ENCODE data around the gene GGT7.
"Not testable (repeated sequence)": the region's sequence is repeated elsewhere in the genome, so short reads cannot be mapped to it uniquely, and the experiment has no call there.

GGT7 gene, protein sequence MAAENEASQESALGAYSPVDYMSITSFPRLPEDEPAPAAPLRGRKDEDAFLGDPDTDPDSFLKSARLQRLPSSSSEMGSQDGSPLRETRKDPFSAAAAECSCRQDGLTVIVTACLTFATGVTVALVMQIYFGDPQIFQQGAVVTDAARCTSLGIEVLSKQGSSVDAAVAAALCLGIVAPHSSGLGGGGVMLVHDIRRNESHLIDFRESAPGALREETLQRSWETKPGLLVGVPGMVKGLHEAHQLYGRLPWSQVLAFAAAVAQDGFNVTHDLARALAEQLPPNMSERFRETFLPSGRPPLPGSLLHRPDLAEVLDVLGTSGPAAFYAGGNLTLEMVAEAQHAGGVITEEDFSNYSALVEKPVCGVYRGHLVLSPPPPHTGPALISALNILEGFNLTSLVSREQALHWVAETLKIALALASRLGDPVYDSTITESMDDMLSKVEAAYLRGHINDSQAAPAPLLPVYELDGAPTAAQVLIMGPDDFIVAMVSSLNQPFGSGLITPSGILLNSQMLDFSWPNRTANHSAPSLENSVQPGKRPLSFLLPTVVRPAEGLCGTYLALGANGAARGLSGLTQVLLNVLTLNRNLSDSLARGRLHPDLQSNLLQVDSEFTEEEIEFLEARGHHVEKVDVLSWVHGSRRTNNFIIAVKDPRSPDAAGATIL

GRCh38 chr20:34872622-34873224 lies at the start of gene GGT7:
TSS of gene GGT7 (minus strand) at chr20:34872856. CDS start at chr20:34872815, 41 bp downstream.
- peak within 1 kb of the TSS; percentile 73 for H3K4me3 ChIP-seq (ENCODE audit: low read depth, low read length)

GRCh38 chr20:34921436-34921835 lies 48.8 kb upstream of the GGT7 start:
- no peak overlapping the region for H3K4me3 ChIP-seq (ENCODE audit: low read depth, low read length)

GRCh38 chr20:34920055-34920454 lies 47.4 kb upstream of the GGT7 start:
- no peak overlapping the region for H3K4me3 ChIP-seq (ENCODE audit: low read depth, low read length)

DNA sequence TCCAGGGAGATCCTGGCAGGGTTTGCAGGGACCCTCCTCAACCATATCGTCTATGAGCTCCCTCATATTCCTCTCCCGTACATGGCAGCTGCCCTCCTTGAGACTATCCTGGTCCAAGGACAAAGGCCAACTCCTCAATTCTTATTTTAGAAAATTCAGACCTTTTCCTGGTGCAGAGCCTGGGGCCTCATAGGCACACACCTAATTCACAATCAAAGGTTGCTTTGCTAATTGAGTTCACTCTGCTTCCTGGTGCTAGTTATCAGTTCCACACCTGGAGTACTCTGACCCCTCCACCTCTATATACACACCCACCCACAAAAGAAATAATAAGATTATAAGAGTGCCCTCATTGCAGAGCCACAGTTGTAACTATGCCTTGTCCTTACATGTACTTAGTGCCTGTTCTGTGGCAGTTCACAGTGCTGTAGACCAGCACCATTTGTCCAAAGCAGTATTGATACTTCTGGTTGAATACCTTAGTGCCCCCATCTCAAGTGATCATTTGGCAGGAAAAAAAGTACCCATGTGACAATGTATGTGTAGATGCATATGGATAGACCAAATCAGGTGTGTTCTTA lies 44.2 kb upstream of the GGT7 start:
- H3K4me3 ChIP-seq (ENCODE audit: low read depth, low read length): no peak overlapping the region

- no peak overlapping the region for H3K4me3 ChIP-seq (ENCODE audit: low read depth, low read length)
Observed at GRCh38 chr20:34915749-34916455, 43.2 kb upstream of the GGT7 start.

GRCh38 chr20:34915131-34915530 lies 42.5 kb upstream of the GGT7 start:
- H3K4me3 ChIP-seq (ENCODE audit: low read depth, low read length): no peak overlapping the region

DNA sequence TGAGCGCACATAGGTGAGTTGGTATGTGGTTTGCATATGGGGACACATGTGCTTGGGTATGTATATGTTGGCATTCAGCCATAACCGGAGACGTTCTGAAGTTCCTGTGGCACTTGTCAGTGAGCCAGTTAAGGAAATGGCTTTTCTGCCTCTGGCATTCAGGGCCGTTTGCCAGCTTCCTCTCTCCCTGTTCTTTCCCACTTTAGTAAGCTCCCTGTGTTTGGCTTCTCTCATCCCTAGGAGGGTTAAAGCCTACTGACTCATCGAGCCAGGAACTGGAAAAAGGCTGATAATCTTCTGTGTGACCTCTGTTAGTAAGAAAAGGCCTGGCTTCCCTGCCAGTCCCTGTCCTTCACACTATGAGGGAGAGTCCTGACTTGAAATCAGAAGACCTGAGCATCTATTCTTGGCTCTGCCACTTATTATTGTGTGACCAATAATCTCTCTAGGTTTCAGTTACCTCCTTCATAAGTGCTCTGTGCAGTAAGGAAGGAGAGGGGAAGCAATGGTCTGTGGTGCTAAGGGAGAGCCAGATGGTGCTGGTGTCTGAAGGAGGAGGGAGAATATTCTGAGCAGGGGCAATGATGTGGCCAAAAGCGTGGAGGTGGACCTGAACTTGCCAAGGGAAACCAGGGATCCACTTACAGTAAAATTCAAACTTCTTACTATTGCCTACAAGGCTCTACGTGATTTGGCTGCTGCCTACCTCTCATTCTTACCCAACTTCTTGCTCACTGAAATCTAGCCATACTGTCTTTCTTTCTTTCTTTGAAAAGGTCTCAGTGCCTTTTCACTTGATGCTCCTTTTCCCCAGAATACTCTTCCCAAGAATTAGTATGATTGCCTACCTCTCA lies 35.2 kb upstream of the GGT7 start:
- no peak overlapping the region for H3K4me3 ChIP-seq (ENCODE audit: low read depth, low read length)

DNA sequence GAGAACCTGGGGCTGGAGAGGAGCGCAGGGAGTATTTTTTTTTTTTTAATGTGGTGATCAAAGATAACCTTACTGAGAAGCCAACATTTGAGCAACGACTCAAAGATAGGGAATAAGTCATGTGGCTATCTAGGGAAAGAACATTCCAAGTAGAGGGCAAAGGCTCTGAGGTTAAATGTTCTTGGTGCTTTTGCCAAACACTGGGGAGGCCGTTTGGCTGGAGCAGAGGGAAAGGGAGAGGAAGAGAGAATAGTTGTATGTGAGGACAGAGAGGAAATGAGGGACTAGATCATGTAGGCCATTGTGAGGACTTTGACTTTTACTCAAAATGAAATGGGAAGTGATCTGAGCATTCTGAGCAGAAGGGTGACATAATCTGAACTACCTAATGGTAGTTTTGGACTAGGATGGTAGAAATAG lies 31.6 kb upstream of the GGT7 start:
- no peak overlapping the region for H3K4me3 ChIP-seq (ENCODE audit: low read depth, low read length)

- not testable (repeated sequence) for H3K4me3 ChIP-seq (ENCODE audit: low read depth, low read length)
Observed at GRCh38 chr20:34898731-34899130, 26.1 kb upstream of the GGT7 start.

DNA sequence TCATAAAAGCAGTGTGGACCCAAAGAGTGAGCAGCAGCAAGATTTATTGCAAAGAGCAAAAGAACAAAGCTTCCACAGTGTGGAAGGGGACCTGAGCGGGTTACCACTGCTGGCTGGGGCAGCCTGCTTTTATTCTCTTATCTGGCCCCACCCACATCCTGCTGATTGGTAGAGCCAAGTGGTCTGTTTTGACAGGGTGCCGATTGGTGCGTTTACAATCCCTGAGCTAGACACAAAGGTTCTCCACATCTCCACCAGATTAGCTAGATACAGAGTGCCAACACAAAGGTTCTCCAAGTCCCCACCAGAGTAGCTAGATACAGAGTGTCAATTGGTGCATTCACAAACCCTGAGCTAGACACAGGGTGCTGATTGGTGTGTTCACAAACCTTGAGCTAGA lies 25.5 kb upstream of the GGT7 start:
- H3K4me3 ChIP-seq (ENCODE audit: low read depth, low read length): not testable (repeated sequence)

DNA sequence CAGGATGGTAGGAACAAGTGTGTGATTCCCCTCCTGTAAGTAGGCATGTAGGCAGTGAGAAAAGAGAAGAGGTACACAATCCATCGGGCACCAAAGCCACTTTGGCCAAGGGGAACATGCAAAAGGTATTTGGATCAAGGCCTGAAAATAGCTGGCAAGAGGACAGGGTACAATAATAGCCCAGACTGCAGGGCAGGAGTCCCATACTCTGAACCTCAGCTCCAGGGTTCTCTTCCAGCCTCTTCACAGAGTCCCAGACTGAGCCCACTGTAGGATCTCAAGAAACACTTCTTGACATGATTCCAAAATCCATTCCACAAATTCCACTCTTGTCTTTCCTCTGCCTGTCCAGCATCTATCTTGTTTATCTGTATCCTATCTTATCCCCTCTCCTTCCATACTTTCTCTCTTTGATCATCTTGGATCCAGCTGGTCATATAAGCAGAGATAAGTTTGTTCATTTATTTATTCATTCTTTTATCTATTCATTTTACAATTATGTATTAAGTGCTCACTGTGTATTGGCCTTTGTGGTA lies 23.5 kb upstream of the GGT7 start:
- H3K4me3 ChIP-seq (ENCODE audit: low read depth, low read length): no peak overlapping the region

DNA sequence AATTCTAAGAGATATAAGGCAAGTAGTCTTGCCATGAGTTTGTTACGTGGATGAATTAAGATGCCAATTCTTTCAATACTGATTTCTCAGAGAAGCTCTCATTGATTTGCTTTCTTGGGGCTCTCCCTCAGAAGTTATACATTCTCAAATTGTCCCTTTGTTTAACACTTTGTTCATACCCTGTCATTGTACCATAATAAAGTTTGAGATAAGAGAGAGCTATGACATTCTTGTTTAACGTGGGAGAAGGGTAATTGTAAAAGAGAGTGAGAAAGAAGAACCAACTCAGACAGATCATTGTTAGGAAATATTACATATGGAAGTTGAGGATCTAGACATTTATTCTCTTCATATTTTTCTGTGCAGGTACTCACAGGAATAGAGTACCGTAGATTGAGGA lies 22.8 kb upstream of the GGT7 start:
- H3K4me3 ChIP-seq (ENCODE audit: low read depth, low read length): no peak overlapping the region

- no peak overlapping the region for H3K4me3 ChIP-seq (ENCODE audit: low read depth, low read length)
Observed at GRCh38 chr20:34894723-34895122, 22.1 kb upstream of the GGT7 start.

GRCh38 chr20:34892671-34893070 lies 20.0 kb upstream of the GGT7 start:
- H3K4me3 ChIP-seq (ENCODE audit: low read depth, low read length): no peak overlapping the region

DNA sequence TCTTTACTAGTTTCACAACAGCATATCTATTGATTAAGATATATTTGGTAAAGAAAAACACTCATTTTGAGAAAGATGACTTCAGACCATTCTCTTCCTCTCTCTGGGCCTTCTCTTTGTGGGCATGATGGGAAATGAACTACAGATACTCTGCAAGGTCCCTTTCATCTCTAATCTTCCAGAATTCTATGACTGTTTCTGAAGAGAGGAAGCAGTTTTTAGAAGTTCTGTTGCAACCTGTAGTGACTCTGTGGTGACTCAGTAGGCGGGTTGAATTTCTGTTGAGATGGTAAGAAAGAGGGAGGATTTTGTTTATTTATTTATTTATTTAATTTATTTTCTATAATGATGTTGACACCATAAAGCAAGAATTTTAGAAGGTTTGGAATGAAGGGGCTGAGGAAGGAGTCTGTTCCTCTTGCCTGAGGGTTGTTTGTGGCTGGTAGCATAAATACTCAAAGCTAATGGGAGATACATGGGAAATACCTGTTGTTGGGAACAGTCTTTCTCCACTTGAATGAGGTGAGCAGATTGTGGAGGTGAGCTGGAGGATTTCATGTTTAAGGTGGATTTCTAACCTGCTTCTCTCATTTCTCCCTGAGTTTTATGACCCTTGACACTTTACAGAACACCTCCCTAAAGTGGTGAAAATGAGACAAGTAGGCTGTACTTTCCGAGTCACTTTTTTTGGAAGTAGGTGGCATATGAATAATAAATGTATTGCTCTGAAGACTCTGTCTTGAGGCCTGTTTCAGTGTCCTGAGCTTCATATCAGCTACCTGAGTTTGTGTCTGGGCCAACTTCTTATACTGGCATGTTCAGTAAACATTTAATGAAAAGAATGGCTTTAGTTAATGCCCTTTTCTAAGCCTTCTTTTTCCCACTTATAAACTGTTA lies 18.8 kb upstream of the GGT7 start:
- H3K4me3 ChIP-seq (ENCODE audit: low read depth, low read length): no peak overlapping the region

DNA sequence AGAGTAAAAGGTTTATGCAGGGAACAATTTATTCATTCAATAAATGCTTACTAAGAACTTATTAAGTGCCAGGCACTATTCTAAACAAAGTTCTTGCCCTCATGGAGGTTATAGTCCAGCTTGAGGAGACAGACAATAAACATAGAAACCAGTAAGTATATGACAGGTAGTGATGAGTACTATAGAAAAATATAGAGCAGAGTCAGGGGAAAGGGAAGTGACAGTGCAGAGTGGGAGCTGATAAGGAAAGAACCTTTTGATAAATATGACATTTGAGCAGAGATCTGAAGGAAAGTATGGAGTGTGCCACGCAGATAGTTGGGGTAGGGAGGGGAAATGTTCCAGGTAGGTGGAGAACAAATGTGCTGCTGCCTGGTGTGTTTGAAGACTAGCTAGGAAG lies 15.8 kb upstream of the GGT7 start:
- H3K4me3 ChIP-seq (ENCODE audit: low read depth, low read length): no peak overlapping the region

DNA sequence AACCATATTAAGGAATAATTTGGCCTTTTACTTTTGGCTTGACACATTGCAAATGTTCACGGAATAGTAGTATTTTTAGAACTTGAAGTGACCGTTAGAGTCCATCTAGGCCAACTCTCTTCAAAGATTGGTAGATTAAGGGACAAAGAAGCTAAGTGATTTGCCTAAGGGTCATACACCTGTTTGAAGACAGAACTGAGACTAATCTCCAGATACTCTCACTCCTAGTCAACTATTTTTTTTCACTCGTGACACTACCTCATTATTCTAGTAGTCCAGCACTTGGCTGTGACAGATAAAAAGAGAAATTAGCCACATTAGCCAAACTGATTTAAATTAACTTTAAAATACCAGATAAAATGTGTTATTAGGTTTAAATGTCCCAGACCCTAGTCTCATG lies 14.4 kb upstream of the GGT7 start:
- no peak overlapping the region for H3K4me3 ChIP-seq (ENCODE audit: low read depth, low read length)

DNA sequence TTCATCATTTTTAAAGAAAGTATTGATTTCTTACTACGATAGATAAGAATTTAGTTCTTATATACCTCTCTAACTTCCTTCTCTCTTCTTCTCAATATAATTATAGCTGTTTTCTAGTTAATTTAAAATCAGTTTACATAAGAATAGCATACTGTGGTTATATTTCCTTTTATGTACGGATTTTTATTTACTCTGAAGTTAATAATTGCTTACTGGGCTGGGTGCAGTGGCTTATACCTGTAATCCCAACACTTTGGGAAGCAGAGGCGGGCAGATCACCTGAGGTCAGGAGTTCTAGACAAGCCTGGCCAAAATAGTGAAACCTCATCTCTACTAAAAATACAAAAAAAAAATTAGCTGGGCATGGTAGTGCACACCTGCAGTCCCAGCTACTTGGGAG lies 13.5 kb upstream of the GGT7 start:
- H3K4me3 ChIP-seq (ENCODE audit: low read depth, low read length): no peak overlapping the region

- no peak overlapping the region for H3K4me3 ChIP-seq (ENCODE audit: low read depth, low read length)
Observed at GRCh38 chr20:34884260-34884659, 11.6 kb upstream of the GGT7 start.

Measured in iPS-11a (cell line).